AML-193 (cell line): Measurements from ENCODE around the gene TTC16.

Experiments used
- DNase-seq, 2 experiments: peaks; one replicate each; lab custom pipeline; 2025; lab: John Stamatoyannopoulos, UW

The TTC16 gene

DNA sequence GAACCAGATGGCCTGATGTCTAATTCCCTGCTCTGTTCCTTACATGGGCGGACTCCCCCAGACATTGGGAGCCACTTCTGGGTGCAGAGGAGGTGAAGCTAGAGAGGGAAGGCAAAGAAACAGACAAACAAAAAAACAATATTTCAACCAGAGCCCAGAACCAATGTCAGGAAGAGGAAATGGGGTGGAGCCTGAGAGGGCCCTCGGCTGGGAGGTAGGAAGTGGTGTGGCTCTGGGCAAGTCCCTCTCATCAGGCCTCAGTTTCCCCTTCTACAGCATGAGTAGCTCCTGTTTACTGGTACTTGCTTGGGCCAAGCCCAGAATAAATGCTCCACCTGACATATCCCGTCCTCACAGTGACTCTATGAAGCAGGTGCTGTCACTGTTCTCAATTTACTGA is 51.5 kb downstream of the TTC16 start:
- no peak for DNase-seq

DNA sequence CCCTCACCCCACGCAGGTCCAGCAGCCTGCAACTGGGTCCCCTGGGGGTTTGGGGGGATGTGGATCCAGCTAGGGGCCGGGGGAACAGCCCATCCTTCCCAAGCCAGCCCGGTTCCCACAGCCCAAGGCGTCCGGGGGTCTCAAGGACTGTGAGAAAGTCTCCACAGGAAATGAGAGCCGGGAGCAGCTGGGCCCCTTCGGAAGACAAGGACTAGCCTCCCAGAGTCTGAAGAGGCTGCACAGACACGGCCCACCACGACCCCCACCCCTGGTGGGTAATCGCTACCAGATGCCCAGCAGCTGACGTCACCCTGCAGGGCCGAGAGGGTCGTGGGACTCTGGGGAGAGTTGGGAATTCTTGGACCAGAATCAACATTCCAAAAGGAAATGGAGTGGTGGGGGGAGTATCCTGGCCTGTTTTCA is 52.0 kb downstream of the TTC16 start:
- no peak for DNase-seq

DNA sequence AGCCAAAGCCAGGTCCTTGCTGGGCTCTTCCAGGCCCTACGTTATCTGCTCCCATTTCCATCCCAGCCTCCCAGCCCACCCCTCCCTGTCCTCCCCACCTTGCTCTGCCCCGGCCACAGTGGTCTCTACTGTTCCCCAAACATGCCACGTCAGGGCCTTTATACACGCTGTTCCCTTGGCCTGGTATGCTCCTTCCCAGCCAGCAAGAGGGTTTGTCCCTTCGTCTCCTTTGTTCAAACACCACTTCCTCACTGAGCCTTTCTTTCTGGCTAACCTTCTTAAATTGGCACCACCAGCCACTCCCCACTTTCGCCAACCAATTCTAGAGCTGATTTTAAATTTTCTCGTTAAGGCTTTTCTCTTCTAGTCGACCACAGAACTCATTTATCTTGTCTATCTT is 52.8 kb downstream of the TTC16 start:
- no peak for DNase-seq

DNA sequence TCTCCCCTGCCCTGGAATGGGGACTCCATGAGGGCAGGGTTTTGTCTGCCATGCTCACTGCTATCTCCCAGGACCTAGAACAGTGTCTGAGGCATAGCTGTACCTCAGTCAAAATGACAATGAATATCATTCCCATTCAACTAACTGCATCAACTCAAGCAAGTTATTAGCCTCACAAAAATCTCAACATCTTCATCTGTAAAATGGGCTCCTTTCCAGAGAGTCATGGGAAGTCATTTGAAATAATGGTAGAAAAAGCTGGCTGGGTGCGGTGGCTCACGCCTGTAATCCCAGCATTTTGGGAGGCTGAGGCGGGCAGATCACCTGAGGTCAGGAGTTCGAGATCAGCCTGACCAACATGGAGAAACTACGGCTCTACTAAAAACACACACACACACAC is 53.2 kb downstream of the TTC16 start:
- DNase-seq = no peak

DNA sequence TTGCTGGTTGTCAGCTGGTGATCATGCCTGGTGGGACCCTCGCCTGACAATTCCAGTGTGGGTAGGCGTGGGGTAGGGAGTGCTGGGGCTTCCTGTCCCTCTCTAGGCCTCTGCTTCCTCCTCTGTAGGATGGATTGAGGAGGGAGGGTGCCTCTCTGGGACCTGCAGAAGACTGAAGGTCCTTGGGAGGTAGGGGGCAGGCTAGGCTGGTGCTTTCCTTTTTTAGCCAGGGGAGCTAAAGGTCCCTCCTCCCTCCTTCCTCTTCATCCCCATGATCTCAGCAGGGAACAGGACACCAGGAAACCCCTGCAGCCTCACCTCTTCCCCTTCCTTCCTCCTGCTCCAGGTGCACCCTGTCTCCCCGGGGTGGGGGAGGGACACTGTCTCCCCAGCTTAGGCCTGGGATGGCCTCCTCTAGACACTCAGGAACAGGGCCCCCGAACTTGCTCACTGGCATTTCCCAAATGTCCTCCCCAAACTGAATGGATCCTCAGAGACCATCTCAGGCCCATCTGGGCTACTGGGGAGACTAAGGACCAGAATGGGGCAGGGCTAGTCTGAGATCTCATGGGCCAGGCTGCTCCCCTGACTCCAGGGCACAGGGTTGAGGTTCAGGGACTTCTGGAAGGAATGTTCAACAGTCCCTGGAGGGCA is 54.2 kb downstream of the TTC16 start:
- DNase-seq = peak in 1 of 2 experiments; percentile 14

DNA sequence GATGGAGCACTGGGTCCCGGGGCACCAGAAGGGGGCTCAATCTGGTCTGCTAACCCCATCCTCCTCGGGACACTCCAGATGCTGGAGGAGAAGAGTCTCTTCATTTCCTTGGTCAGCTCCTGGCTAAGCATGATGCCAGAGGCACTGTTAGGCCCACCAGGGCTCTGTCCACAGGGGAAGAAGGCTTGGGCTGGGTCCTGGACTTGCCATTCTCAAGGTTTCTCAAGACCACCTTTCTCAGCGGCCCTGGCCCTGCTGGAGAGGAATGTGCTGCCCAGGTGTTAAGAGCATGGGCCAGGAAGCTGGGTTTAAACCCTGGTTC is 54.7 kb downstream of the TTC16 start:
- DNase-seq = no peak

DNA sequence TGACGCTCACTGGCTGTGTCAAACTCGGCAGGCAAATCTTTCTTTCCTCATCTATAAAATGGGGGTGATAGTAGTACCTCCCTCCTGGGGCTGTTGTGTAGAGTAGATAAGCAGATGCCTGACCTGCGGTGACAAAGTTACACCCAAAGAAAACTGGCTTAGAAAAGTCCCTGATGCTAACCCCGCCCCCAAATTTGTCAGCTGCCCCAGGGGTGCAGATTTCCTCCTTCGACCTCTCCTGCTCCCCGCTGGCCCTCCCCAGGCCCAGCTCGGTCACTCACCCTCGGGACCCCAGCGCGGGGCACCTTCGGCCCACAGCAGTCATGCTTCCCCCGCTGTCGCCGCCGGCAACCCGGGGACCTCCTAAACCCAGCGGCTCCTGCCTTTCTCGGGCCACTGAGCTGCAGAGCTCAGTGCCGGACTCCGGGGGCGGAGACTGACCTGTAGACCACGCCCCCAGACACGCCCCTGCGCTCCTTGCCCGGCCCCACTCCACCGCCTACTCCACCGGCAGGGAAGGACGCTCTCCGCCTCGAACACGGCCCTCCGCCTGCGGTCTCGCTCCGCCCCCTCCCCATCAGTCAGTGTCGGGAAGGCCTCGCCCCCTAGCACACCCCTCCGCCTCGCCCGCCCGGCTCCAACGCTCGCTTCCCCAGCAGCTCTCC is 55.2 kb downstream of the TTC16 start:
- DNase-seq = peak; percentile 91 to 96

DNA sequence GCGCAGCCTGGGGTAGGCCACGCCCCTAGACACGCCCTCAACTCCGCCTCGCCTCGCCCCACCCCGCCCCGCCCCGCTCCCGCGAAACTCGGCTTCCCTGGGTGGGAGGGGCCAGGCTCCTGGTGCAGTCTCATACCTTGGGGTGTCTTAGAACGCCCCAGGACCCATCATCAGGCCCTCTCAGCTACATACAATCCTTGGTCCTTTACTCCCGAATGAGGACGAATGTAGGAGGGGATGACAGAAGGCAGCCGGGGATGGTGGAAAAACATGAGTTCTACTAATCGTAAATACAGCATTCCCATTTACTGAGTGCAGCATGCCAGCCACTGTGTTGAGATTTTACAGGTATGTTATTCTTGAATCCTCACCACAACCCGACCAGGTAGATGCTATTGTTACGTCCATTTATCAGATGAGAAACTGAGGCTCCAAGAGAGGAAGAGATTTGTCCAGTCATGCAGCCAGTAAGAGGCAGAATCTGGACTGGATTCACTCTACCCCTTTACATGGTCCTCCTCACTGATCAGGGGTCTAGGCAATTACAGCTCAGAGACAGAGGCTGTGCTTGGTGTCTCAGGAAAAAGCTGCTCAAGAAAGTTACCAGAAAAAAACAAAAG is 55.8 kb downstream of the TTC16 start:
- DNase-seq = no peak

DNA sequence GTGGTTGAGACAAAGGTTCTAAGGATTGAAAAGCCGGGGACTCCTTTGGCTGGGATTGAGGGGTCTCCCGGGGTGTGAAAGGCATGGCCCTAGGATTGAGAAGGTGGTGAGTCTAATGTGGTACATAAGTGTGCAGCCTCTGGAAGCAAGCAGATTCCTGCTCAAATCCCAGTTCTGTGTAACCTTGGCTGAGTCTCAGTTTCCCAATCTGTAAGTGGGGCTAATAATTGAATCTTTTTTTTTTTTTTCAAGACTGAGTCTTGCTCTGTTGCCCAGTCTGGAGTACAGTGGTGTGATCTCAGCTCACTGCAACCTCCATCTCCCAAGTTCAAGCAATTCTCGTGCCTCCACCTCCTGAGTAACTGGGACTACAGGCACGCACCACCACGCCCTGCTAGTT is 56.7 kb downstream of the TTC16 start:
- DNase-seq = no peak

DNA sequence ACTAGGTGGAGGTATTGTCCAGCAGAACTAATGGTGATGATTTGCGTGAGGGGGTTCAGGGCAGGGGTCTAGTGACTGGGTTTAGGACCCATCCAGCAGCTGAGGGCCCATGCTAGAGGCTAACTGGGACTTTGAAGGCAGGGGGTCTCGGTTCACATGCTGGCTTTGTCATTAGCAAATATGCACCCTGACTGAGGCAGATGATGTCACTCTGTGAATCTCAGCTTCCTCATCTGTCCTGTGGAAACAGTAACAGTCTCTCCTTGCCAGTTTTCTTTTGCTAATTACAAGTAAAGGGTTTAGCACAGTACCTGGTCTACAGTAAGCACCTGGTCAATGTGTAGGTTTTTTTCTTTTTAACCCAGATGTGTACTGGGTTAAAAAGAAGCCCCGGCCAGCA is 57.4 kb downstream of the TTC16 start:
- peak in 1 of 2 experiments; percentile 7 for DNase-seq

DNA sequence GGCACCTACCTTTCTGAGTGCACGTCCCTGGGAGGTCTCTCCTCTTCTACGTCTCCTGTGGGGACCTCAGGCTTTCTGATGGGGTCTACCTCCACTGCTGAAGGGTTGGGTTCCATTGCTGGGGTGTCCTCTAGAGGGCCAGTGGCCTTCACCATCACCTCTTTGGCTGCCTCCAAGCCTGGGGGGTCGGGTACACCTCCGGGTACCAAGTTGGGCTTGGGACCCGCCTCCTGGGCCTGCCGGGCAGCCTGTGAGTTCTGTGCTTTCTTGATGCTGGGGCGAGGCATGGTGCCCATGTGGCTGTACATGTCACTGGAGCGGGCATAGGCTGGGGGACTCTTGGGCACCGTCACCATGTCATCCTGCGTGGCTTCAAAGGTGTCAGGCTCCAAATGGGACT is 58.1 kb downstream of the TTC16 start:
- no peak for DNase-seq

DNA sequence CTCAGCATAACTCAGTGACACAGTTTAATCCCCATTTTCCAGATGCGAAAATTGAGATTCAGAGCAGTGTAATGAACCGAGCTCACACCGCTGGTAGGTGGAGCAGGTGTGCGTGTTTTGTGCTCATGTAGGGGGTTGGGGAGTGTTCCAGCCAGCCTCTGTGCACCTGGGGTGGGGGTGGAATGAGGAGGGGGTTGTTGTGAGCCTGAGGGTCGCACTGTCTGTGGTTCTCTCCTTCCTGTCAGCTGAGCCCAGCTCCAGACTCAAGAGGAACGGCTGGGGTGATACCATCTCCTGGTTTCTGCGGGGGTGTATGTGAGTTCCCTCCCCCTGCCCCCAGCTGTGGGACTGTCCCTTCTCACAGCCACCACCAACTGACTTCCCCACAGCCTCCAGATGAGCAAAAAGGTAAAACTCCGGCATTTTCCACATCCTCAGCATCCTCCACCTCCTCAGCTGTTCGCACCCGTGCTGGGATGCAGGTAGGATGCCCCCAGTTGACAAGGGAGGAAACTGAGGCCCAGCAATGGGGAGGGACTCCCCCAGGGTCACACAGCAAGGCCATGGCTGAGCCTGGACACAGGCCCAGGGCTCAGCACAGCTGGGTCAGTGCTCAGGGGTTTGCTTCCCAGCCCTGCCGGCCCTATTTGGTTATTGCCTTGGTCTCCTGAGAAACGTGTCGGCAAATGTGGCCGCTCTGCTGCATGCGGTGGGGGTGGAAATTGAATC is 60.5 kb downstream of the TTC16 start:
- DNase-seq = peak; percentile 70

DNA sequence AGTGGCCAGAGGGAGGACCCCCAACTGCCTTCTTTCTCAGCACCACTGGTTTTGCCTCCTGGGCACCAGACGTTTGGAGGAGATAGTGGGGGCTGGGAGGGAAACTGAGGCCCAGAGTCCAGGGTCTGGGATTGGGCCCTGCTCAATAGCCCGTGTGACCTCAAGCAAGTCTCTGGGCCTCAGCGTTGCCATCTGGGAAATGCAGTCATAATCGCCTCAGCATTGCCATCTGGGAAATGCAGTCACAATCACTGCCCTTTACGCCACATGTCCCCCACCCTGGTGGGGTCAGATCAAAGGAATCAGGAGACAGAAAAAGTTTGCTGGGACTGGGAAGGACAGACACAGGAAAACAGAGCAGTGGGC is 61.0 kb downstream of the TTC16 start:
- DNase-seq = no peak

DNA sequence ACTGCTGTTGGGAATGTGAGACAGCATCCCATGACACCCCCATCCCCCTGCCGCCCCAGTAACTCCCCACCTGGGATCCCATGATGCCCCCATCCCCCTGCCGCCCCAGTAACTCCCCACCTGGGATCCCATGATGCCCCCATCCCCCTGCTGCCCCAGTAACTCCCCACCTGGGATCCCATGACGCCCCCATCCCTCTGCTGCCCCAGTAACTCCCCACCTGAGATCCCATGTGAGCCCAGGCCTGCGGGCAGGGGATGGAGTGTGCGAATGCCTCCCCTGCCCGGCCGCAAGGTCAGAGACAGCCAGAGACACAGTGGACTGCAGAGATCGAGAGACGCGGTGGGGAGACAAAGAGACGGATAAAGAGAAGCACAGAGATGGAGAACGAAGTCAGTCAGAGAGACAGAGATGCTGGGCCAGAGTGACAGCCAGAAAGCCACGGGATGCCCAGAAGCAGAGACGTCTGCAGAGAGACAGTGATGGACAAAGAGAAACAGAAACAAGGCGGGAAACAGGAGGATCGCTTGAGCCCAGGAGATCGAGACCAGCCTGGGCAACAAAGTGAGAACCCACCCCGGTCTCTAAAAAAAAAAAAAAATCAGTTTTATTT is 61.6 kb downstream of the TTC16 start:
- no peak for DNase-seq

DNA sequence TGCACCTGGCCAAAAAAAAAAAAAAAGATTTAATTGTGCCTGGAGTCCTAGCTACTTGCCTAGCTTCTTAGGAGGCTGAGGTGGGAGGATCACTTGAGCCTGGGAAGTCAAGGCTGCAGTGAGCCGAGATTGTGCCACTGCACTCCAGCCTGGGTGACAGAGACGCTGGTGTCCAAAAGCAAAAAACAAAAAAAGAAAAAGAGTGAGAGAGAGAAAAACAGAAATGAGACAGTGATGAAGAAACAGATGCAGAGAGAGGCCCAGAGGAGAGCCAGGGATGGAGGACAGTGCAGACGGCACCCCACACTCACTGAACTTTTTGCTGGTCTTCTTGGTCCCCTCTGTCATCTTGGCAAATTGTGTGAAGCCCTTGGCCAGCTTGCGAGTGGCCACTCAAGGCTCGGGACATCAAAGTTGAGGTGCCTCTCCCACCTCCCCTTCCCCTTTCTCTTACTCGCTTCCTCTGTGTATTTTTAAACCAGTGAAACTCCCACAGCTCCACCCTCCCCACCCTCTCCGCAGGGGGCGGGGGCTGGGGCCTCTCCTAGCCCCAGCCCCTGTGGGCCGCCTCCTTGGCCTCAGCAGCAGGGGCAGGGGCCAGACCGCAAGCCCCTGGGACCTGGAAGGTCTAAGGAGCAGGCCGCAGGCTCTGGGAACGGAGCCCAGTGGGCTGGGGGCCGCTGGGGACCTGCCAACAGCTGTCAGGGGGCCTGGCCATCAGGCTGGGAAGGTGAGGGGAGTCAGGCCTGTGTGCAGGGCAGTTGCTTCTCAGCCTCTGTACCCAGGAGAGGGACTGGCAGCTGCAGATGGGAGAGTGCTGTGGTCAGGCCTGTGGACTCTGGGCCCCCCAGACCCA is 62.6 kb downstream of the TTC16 start, which contains the start of gene SH2D3C:
TSS of gene SH2D3C (minus strand) at position 387 of the 856 bp plus-strand sequence. CDS start at position 348, 39 bp downstream.
- no peak for DNase-seq

DNA sequence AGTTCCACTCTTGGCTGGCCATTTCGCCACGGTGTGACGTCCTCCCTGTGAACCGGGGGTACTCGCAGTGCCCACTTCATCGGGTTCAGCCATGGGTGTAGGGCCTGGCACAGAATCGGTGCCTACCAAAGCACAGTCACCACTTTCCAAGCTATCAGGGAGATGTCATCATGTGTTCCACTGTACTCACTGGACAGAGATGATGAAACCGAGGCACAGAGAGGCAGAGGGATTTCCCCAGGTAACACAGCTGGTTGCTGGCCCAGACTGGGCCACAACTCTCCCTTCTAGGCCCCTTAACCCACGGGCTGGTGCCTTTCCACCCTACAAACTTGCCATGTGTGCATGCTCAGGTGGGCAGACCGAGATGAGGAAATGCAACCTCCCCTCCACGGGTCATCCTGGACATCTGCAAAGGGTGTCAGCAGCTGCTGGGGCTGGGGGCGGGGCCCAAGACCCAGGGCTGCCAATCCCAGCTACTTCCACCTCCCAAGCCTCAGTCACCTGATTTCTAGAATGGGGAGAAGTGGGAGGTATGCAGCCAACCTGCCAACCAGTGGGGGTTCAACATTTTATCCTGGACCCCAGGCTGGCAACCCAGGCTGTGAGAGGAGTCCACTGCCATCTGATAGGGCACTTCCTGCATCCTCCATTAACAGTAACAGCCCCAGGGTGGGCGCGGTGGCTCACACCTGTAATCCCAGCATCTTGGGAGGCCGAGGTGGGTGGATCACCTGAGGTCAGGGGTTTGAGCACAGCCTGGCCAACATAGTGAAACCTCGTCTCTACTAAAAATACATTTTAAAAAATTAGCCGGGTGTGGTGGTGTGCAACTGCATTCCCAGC is 63.5 kb downstream of the TTC16 start:
- peak; percentile 26 to 29 for DNase-seq

DNA sequence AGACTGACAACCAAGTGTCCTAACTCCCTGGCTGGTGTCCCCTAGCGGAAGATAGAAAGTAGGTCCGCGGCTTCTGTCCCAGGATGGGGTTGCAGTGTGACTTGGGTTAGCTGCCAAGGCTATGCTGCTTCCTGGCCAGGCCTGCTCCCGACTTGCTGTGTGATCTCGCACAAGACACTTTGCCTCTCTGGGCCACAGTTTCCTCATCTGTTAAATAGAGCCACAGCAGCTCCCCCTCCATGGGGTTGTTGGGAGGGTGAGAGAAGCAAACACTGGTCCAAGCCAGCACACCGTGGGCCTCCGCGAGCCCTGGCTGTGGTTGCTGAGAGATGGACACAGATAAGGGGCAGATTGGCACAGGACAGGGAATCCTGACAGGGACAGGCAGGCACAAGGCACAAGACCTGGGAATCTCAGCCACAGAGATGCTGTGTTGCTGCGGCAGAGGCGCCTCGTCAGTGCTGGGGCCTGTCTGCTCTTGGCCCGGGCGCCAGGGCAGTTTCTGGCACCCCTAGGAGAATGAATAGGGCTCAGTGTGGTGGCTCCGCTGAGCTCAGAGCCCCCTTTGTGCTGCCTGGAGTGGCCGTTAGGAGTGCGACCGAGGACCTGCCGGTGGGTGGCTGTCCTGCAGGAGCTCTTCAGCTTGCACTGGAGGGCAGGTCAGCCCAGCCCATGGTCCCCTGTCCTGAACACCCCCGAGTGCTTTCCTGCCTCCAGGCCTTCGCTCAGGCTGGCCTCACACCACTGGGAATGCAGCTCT is 64.4 kb downstream of the TTC16 start:
- DNase-seq = no peak

DNA sequence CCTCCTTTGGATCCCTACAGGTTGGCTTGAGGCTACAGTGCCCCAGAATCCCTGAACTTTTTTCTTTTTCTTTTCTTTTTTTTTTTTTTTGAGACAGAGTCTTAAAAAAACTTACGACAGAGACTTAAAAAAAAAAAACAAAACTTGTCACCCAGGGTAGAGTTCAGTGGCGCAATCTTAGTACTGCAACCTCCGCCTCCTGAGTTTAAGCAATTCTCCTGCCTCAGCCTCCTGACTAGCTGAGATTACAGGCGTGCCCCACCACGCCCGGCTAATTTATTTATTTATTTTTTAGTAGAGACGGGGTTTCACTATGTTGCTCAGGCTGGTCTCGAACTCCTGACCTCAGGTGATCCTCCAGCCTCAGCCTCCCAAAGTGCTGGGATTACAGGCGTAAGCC is 65.0 kb downstream of the TTC16 start:
- peak; percentile 85 to 86 for DNase-seq
